ENCODE measurements around the gene ZCWPW1.

- TF ChIP-seq TCF4 (CRISPR knock-in tag; IDR thresholded peaks at IDR 0.05; ENCODE audit: borderline replicate concordance) (no peak), PPARA (CRISPR knock-in tag; IDR thresholded peaks at IDR 0.05; ENCODE audit: borderline replicate concordance) (no peak), CREB5 (CRISPR knock-in tag; IDR thresholded peaks at IDR 0.05; ENCODE audit: low read depth) (no peak), ZNF8 (CRISPR knock-in tag; IDR thresholded peaks at IDR 0.05) (no peak), GLIS3 (CRISPR knock-in tag; IDR thresholded peaks at IDR 0.05) (no peak), ZNF70 (CRISPR knock-in tag; IDR thresholded peaks at IDR 0.05) (no peak), TSHZ2 (CRISPR knock-in tag; IDR thresholded peaks at IDR 0.05) (no peak), ZFP30 (CRISPR knock-in tag; IDR thresholded peaks at IDR 0.05) (no peak), TOX (CRISPR knock-in tag; IDR thresholded peaks at IDR 0.05; ENCODE audit: borderline replicate concordance) (no peak), PATZ1 (CRISPR knock-in tag; IDR thresholded peaks at IDR 0.05; ENCODE audit: borderline replicate concordance) (no peak), ZFP3 (CRISPR knock-in tag; IDR thresholded peaks at IDR 0.05) (no peak), RARB (CRISPR knock-in tag; IDR thresholded peaks at IDR 0.05) (no peak), CSDC2 (CRISPR knock-in tag; IDR thresholded peaks at IDR 0.05) (no peak), BACH2 (CRISPR knock-in tag; IDR thresholded peaks at IDR 0.05; ENCODE audit: borderline replicate concordance) (no peak)
These were observed 24.0 kb upstream of the ZCWPW1 start for GRCh38 chr7:100452513-100452912.
